ENCODE measurements around the gene SMIM22. TPM values are rescaled to one million over a fixed set of nuclear protein-coding genes. Genes with fewer than 3 reads are reported as not detected.
A peak's percentile ranks its signal among the peaks of the same experiment; 100 is the strongest.

Gene SMIM22
- total RNA-seq, 1 experiment from 2014 or later = not detected

- Histone ChIP-seq H3K9me3 (no peaks in the 10 kb centered on the region), H3K4me3 (ENCODE audit: low read depth, low read length) (no peak overlapping the region), H3K36me3 (ENCODE audit: control insufficient read depth, insufficient read depth, low read length) (no peaks in the 10 kb centered on the region; the same call in none of the 2 replicates), H3K4me1 (no peaks in the 10 kb centered on the region), H3K27me3 (replicated peaks; ENCODE audit: control insufficient read depth, insufficient read depth, low read length) (no peaks in the 10 kb centered on the region)
- no peak overlapping the region for H3K4me3 Mint-ChIP-seq (ENCODE audit: unreplicated experiment)
- no peaks in the 10 kb centered on the region for H3K4me1 Mint-ChIP-seq (ENCODE audit: low read depth, unreplicated experiment)
- POLR2A ChIA-PET = no interaction called here
- intact Hi-C loops (cut with micrococcal nuclease; ENCODE audit: unreplicated experiment) = no loop called here
- peaks cover 82% of the 10 kb centered on the region for H3K36me3 Mint-ChIP-seq (ENCODE audit: insufficient read depth, unreplicated experiment)
- H3K9me3 Mint-ChIP-seq (ENCODE audit: unreplicated experiment) = no peaks in the 10 kb centered on the region
- CTCF ChIA-PET = interaction anchor here (0.6 kb wide), 1 partner anchor 31 kb away, joined by 3 read pairs; no protein-coding TSS in a partner anchor
- no TSS peak for BruUV-seq (replicated peaks)
- H3K27ac Mint-ChIP-seq (ENCODE audit: unreplicated experiment) = peak overlapping the region; percentile 58
- TF ChIP-seq CTCF (IDR thresholded peaks at IDR 0.05; ENCODE audit: insufficient read depth in 1 of 2, low read depth in 1 of 2, low read length in 1 of 2, severe bottlenecking in 1 of 2, unreplicated experiment in 1 of 2) = no peak
- DNase-seq = no peak
- no peaks in the 10 kb centered on the region for H3K27me3 Mint-ChIP-seq (ENCODE audit: insufficient read depth, unreplicated experiment)
Measured at GRCh38 chr16:4837733-4838501, 42.7 kb downstream of the SMIM22 start.

- Histone ChIP-seq H3K27me3 (replicated peaks; ENCODE audit: control insufficient read depth, insufficient read depth, low read length) (no peaks in the 10 kb centered on the region), H3K4me3 (ENCODE audit: low read depth, low read length) (no peak overlapping the region), H3K4me1 (no peaks in the 10 kb centered on the region), H3K36me3 (ENCODE audit: control insufficient read depth, insufficient read depth, low read length) (no peaks in the 10 kb centered on the region; the same call in none of the 2 replicates), H3K9me3 (no peaks in the 10 kb centered on the region)
- no peak overlapping the region for H3K4me3 Mint-ChIP-seq (ENCODE audit: unreplicated experiment)
- H3K4me1 Mint-ChIP-seq (ENCODE audit: low read depth, unreplicated experiment) = no peaks in the 10 kb centered on the region
- no peaks in the 10 kb centered on the region for H3K9me3 Mint-ChIP-seq (ENCODE audit: unreplicated experiment)
- ChIA-PET CTCF (no interaction called here), POLR2A (no interaction called here)
- intact Hi-C loops (cut with micrococcal nuclease; ENCODE audit: unreplicated experiment) = no loop called here
- no peak for DNase-seq
- H3K27ac Mint-ChIP-seq (ENCODE audit: unreplicated experiment) = no peak overlapping the region
- H3K36me3 Mint-ChIP-seq (ENCODE audit: insufficient read depth, unreplicated experiment) = peaks cover 82% of the 10 kb centered on the region
- TF ChIP-seq CTCF (IDR thresholded peaks at IDR 0.05; ENCODE audit: insufficient read depth in 1 of 2, low read depth in 1 of 2, low read length in 1 of 2, severe bottlenecking in 1 of 2, unreplicated experiment in 1 of 2) = no peak
- no peaks in the 10 kb centered on the region for H3K27me3 Mint-ChIP-seq (ENCODE audit: insufficient read depth, unreplicated experiment)
- no TSS peak for BruUV-seq (replicated peaks)
Measured at GRCh38 chr16:4839942-4840341, 44.8 kb downstream of the SMIM22 start.

GRCh38 chr16:4840984-4841383 lies 45.8 kb downstream of the SMIM22 start:
- H3K4me3 Mint-ChIP-seq (ENCODE audit: unreplicated experiment) = no peak overlapping the region
- intact Hi-C loops (cut with micrococcal nuclease; ENCODE audit: unreplicated experiment) = no loop called here
- Histone ChIP-seq H3K4me1 (peaks cover 6% of the 10 kb centered on the region), H3K9me3 (no peaks in the 10 kb centered on the region), H3K36me3 (ENCODE audit: control insufficient read depth, insufficient read depth, low read length) (no peaks in the 10 kb centered on the region; the same call in none of the 2 replicates), H3K27me3 (replicated peaks; ENCODE audit: control insufficient read depth, insufficient read depth, low read length) (no peaks in the 10 kb centered on the region), H3K4me3 (ENCODE audit: low read depth, low read length) (no peak overlapping the region)
- H3K9me3 Mint-ChIP-seq (ENCODE audit: unreplicated experiment) = no peaks in the 10 kb centered on the region
- no peak for TF ChIP-seq CTCF (IDR thresholded peaks at IDR 0.05; ENCODE audit: insufficient read depth in 1 of 2, low read depth in 1 of 2, low read length in 1 of 2, severe bottlenecking in 1 of 2, unreplicated experiment in 1 of 2)
- H3K4me1 Mint-ChIP-seq (ENCODE audit: low read depth, unreplicated experiment) = peaks cover 3% of the 10 kb centered on the region
- H3K36me3 Mint-ChIP-seq (ENCODE audit: insufficient read depth, unreplicated experiment) = peaks cover 87% of the 10 kb centered on the region
- no TSS peak for BruUV-seq (replicated peaks)
- ChIA-PET POLR2A (no interaction called here), CTCF (no interaction called here)
- H3K27me3 Mint-ChIP-seq (ENCODE audit: insufficient read depth, unreplicated experiment) = no peaks in the 10 kb centered on the region
- H3K27ac Mint-ChIP-seq (ENCODE audit: unreplicated experiment) = no peak overlapping the region
- DNase-seq = no peak

Other genes with a start within 250 kb of the SMIM22 start
- gene C16orf96, start 239.0 kb upstream of the SMIM22 start, total RNA-seq (2022) = 0.11 and 0.19 TPM in 2 replicates
- 32.4 and 36.2 TPM in 2 replicates for gene UBALD1, start 180.5 kb upstream of the SMIM22 start, total RNA-seq (2022)
- 67.1 and 72.3 TPM in 2 replicates for gene MGRN1, start 170.5 kb upstream of the SMIM22 start, total RNA-seq (2022)
- gene NUDT16L1, start 101.8 kb upstream of the SMIM22 start, total RNA-seq (2022) = 27.9 and 31.3 TPM in 2 replicates
- gene ANKS3, start 61.1 kb upstream of the SMIM22 start, total RNA-seq (2022) = 27.4 and 28.1 TPM in 2 replicates
- 0.54 TPM in 1 of 2 replicates, not detected in the other for gene DNAAF8, start 60.8 kb upstream of the SMIM22 start, total RNA-seq (2022)
- gene ZNF500, start 28.2 kb upstream of the SMIM22 start, total RNA-seq (2022) = 12.9 and 13.3 TPM in 2 replicates
- not detected in 2 replicates for gene SEPTIN12, start 7.0 kb upstream of the SMIM22 start, total RNA-seq (2022)
- 18.2 and 19.0 TPM in 2 replicates for gene ROGDI, start 7.3 kb downstream of the SMIM22 start, total RNA-seq (2022)
- 112 and 117 TPM in 2 replicates for gene GLYR1, start 51.9 kb downstream of the SMIM22 start, total RNA-seq (2022)
- 31.5 and 37.9 TPM in 2 replicates for gene UBN1, start 52.1 kb downstream of the SMIM22 start, total RNA-seq (2022)
- gene PPL, start 141.8 kb downstream of the SMIM22 start, total RNA-seq (2022) = 61.5 and 68.1 TPM in 2 replicates
- gene SEC14L5, start 163.0 kb downstream of the SMIM22 start, total RNA-seq (2022) = 0.14 and 0.67 TPM in 2 replicates
- gene NAGPA, start 238.6 kb downstream of the SMIM22 start, total RNA-seq (2022) = 15.9 and 16.7 TPM in 2 replicates

Measured in Caco-2 (cell line).